ENCODE results near the gene COLEC11.

Gene COLEC11

GRCh38 chr2:3639653-3640052, 44.7 kb downstream of the COLEC11 start:
- no peak for DNase-seq

DNA sequence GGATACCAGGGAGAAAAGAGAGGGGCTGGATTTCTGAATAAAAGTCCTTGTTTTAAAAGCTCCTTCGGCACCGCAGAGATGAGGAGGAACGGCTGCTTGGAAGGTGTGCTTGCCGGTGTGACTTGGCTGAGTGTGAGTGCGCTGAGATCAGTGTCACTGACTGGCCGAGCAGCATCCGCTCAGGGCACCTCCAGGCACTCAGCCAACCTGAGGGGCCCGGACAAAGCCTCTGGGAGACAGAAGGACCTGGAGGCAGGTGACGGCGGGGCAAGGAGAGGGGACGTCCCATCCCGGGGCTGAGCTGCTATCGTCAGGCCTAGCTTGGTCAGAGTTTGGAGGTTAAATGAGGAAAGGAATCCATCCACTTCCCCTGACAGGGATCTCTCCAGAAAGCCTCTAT, 46.3 kb downstream of the COLEC11 start:
- DNase-seq = no peak

DNA sequence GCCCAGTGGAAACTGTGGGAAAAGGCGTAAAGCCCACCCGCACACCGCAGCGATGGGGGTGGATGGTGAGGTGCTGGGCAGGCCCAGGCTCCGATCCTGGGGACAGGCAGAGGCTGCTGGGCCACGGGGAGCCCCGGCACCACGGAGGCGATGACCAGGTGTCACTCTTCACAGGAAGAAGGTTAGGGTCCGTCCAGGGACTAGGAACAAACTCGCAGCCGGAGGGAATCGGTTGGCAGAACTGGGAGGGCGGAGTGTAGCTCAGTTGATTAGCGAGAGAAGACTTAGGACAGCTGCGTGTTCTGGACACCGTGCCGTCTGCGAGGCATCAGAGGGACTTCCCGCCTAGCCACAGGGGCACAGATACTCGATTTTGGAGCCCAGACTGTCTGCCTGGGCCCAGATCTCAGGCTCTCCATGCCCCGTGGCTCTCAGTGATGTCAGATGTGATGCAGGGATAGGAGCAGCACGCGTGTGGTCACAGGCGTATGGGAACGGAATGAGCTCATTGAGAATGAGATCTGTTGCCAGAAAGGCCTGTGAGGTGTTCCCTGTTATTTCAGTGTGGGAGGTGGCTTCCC, 47.0 kb downstream of the COLEC11 start:
- DNase-seq = no peak

DNA sequence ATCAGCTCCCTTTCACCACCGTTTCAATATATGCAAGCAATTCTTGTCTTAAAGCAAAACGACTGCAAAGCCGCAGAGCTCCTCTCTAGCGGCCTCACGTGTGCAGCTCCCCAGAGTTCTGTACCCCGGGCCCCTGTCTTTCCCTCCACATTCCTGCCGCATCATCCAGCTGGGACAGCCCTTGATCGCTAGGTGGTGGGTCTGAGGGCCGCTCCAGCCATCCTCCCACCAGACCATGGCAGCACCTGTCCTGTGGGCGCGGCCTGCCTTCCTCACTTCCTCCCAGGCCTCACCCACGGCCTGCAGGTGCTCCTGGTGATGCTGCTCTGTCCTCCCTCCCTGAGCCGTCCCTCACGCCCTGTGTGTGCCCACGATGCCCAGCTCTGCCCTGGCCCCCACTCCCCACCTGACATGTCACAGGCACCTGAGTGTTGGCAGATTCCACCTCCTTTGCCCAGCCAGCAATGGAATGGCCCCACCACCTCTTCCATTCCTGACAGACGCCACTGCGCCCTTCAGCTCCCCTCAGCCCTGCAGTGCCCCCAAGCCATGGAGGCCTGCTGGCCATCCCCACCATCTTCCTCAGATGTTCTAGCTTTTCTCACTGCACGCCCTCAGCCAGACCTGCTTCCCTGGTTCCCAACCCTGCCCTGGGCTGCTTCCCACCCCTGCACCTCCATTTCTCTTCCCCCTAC, 47.8 kb downstream of the COLEC11 start:
- DNase-seq = no peak

DNA sequence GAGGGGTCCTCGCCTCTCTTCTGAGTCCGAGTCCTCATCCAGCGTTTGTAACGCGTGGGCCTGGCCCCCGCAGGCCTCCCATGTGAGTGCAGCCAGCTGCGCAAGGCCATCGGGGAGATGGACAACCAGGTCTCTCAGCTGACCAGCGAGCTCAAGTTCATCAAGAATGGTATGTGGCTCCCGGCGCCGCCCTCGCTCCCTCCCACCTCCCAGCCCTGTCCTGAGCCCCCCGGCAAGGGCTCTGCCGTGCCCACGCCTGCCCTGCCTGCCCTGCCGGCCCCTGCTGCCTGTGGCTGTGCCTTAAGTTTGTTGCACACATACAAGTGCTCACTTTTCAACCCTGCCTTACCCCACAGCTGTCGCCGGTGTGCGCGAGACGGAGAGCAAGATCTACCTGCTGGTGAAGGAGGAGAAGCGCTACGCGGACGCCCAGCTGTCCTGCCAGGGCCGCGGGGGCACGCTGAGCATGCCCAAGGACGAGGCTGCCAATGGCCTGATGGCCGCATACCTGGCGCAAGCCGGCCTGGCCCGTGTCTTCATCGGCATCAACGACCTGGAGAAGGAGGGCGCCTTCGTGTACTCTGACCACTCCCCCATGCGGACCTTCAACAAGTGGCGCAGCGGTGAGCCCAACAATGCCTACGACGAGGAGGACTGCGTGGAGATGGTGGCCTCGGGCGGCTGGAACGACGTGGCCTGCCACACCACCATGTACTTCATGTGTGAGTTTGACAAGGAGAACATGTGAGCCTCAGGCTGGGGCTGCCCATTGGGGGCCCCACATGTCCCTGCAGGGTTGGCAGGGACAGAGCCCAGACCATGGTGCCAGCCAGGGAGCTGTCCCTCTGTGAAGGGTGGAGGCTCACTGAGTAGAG, 48.7 kb downstream of the COLEC11 start:
- DNase-seq = no peak

- no peak for DNase-seq
These were observed 49.3 kb downstream of the COLEC11 start for GRCh38 chr2:3644246-3644525.

DNA sequence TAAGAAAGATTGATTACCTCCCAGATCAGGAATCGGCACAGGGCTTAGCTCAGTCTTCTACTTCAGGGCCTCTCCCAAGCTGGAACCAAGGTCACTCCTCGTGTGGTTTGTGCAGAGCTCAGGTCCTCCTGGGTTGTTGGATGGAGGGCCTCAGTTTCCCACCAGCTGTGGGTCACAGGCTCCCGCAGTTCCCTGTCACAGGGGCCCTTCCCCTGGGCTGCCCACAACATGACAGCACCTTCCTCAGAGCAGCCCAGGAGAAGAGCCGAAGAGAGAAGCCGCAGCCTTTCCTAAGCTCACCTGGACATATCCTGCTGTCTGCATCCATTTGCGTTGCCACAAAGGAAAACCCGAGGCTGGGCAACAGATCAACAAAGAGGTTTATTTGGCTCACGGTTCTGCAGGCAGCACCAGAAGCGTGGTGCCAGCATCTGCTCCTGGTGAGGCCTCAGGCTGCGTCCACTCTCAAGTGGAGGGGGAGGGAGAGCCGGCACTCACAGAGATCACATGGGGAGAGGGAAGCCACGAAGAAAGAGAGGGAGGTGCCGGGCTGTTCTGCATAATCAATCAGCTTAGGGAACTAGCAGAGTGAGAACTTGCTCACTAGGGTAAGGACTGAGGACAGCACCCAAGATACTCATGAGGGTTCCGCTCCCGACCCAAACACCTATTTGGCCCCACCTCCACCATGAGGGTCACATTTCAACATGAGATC, 50.1 kb downstream of the COLEC11 start:
- no peak for DNase-seq

- DNase-seq = no peak
These were observed 51.0 kb downstream of the COLEC11 start for GRCh38 chr2:3645745-3646389.

DNA sequence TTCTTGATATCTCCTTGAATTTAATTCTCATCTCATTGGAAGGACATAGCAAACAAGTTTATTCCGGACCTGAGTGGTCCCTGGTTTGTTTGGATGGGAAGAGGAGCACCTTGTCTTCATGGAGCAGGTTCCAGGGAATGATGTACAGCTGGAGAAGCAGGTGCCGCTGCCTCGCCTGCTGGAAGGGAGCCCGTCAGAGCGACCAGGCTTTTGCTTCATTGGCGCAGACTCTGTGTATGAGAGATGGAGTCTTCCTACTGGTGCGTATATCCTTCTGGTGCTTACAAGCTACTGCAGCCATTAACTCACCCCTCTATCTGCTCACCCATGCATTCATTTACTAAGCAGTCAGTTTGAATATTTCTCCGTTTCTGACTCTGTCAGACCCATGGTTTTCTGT, 51.5 kb downstream of the COLEC11 start:
- no peak for DNase-seq

- no peak for DNase-seq
These were observed 52.3 kb downstream of the COLEC11 start for GRCh38 chr2:3647246-3647645.

DNA sequence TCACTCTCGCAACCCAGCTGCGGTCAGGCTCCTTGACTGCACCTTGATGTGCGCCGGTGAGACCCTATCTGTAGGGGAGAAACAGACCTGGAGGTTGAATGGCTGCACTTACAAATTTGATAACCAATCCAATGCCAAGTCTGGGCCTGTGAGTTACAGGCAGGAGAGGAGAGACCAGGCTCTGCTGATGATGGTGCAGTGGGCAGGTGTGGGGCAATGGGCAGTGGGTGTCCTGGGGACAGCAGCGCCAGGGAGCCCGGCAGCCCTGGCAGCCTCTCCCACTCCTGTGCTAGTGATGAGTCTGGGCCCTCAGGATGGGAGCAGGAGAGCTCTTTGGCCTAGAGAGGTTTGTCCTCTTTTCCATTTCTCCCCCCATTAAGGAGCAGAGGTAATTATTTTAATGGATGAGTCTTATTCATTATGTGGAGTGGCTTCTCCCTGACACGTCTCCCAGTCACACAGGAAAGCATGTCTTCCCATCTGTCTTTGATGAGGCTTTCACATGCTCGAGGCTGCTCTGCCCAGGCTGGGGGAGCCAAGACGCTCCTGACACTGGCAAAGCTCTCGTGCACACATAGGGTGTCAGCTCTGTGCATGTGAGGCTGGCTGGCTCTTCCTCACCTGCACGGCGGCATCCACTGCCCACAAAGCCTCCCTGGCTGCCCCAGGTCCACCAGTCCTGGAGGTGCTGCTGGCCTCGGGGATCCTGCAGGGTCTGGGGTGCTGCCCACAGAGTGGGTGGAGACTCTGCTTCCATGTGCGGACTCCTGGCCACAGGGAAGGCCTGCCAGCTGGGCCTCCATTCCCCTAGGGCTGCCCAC, 53.1 kb downstream of the COLEC11 start:
- no peak for DNase-seq

DNA sequence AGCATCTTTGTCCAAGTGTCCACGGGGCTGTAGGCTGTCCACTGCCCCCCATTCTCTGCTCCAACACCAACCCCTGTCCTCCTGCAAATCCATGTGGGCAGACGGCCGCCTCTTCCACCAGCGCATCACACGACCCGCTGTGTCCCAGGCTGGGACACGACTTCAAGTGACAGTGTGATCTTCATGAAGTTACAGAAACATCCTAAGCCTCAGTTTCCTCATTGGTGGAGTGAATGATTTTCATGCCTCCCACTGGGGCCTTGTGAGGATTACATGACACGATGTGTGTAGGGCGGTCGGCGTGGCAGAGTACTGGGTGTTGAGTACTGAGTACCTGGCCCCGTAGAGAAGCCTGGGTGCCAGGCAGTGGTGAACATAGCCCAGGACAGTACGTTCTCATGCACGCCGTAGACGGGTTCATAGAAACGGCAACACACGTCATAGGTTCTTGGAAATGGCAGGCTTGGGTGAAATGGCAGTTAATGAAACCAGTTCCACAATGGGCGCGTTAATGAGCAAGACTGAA, 53.8 kb downstream of the COLEC11 start:
- no peak for DNase-seq

- no peak for DNase-seq
These were observed 54.7 kb downstream of the COLEC11 start for GRCh38 chr2:3649581-3649980.

DNA sequence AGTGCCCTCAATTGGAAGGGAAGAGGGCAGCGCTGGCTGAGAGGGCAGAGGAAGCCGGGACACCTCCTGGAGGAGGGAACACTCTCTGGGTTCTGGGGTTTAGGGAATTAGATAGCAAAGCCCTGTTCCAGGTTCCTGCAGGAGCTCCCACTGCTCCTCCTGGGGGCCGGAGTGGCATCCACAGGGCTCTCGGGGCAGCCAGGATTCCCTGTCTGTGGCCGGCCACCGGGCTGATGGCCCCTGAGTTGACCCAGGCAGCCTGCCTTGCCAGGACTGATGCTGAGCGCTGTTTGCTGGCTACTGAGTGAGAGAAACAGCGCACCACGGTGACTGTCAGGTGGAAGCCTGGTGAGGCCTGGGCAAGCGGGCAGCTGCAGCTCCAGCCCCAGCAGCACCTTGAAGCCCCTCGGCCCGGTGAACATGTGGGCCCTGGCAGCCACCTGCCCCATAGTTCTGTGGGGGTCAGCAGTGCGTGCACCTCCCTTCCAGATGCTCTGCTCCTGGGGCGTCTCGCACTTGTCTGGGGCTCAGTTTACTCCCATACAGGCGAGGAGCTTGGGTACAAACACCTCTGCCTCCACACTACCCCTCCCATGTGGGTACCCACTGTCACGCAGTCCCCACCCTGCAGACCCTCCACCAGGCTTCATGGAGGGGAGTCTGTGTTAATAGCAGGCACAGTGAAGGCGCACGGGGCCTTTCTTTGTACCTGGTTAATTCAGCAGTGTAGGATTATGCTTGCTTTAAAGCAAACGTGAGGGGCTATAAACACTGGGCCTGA, 55.4 kb downstream of the COLEC11 start:
- no peak for DNase-seq

DNA sequence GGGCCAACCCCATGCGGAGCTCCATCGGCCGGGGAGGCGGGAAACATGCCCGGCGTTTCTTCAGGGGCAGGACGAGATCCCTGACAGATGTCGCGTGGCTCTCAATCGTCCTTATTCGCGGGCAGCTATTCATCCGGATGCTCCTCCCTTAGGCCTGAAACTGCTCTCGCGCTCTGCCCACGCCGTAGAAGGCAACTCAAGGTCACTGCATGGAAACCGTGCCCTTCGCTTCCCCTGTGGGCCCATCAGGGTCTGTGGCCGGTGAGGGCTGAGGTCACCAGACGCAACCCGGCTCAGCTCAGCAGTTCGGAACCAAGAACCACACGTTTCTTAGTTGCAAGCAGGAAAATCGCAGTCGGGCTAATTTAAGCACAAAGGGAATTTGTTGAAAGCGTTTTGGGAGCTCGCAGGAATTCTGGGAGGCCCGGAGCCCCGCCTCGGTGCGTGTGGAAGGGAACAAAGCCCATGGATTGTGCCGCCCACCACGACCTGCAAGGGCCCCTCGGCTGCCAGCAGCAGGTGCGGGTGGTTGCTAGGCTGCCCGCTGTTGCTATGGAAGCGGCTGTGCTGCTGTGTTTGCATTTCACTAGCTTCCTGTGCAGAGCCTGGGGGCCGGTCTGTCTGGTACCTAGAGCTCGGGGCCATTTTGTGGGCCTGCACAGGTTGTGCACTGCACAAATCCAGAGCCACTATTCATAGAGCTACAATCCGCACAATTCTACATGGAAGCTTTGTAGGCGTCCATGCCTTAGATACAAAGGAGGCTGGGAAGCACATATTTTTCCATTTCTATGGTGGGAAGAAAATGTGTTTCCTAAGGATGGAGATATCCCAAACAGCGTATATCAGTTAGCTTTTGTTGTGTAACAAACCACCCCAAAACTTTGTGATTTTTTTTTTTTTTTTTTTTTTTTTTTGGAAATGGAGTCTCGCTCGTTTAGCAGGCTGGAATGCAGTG, 57.1 kb downstream of the COLEC11 start:
- DNase-seq = no peak

- DNase-seq = no peak
These were observed 58.1 kb downstream of the COLEC11 start for GRCh38 chr2:3652896-3653625.

DNA sequence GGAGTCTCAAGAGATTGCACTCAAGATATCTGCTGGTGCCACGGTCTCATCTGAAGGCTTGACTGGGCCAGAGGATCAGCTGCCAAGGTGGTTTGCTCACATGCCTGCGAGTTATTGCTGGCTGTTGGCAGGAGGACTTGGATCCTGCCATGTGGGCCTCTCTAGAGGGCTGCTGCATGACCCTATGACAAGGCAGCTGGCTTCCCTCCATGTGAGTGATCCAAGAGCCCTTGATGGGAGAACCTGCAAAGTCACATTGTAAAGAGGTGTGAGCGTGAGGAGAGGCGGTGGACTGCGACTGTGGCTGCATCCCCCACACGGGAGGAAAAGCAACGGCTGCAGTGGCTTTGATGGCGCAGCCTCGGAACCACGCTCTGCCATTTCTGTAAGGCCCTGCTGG, 59.1 kb downstream of the COLEC11 start:
- DNase-seq = no peak

GRCh38 chr2:3654531-3655225, 59.8 kb downstream of the COLEC11 start:
- DNase-seq = no peak

All from SIG-M5 (cell line).